Embryonic facial prominence (tissue), 1 donor: ENCODE measurements around the gene PLA2G4F.
"Not testable (repeated sequence)": the region's sequence is repeated elsewhere in the genome, so short reads cannot be mapped to it uniquely, and the experiment has no call there.

Experiments
- DNase-seq: peaks from one replicate; pipeline ENCODE4 v3.0.0-alpha.2; 2016; ENCODE audit errors: extremely low spot score

Gene PLA2G4F

GRCh38 chr15:42100021-42100800 is 56.2 kb downstream of the PLA2G4F start:
- DNase-seq, result no peak

DNA sequence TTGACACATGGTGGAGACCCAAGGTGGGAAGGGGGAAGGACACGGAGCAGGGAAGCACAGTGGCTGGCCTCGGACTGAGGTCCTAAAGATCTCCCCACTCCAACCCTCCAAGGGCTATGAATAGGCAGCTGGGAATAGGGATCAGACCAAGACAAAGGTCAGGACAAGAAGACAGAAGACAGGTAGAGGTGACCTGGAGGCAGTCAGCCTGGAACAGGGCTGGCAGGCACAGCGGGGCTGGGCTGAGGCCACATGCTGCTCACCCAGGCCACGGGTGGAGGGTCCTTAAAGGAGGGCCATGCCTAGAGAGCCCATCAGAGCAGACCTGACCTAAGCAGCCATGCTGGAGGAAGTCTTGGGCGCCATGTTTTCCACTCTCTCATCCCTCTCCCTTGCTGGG is 59.4 kb downstream of the PLA2G4F start:
- no peak for DNase-seq

- DNase-seq, result no peak
These were observed 61.9 kb downstream of the PLA2G4F start, which contains the start of gene PLA2G4D for GRCh38 chr15:42094512-42094963. Gene PLA2G4D, minus strand, starts transcription at chr15:42094562. Its CDS starts 103 bp downstream, at chr15:42094459.

DNA sequence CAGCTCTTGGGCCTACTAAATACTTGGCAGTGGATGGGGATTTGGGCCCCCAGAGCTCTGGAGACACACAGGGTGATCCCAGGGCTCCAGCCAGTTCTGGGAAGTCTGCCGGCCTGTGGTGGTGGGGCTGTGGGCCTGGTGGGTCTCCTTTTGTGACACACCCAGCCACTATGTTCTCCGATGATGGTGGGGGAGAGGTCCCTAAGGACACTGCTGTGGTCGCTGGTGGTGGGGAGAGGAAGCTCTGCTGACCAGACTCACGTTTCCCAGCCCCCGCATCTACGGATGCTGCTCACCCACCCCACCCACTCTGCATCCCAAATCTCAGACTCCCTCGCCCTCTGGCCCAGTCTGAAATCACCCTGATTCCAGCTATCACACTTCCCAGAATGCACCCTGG is 62.5 kb downstream of the PLA2G4F start:
- DNase-seq, result no peak

DNA sequence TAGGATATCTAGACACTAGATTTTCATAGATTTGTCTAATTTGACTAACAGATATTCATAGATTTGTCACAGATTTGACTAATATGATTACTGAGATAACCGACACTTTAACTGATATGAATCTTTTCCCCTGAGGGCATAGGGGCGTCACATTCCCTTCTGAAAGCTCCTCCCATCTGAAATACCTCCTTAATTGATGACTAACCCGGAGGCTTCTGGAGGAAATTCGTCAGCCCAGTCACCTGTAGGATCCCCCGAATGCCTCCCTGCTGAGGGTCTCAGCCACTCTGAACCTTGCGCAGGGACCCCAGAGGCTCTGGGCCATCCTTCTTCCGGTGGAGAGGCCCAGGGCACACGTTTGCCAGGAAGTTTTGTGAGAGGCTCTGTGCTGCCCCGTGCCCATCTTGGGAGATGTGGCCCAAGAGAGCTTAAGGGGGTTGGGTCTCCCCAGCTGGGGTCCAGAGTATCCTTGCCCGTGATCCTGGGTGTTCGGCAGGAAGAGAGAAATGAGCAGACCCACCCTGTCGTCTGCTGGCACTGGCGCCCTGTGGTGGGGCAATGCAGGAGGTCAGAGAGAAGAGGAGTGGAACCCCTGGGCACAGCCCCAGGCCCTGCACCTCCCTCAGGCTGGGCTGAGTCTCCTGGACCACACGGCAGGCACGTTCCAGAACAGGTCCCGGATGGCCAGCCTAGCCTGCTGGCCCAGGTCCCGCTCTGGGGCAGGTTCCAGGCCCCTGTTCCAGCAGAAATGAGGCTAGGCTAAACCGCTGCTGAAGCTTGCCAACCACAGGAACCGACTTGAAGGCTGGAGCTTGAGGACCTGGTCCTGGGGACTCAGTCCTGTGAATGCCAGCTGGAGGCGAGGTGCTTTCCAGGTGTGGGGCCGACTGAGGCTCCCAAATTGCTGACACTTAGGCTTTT is 63.8 kb downstream of the PLA2G4F start:
- no peak for DNase-seq

DNA sequence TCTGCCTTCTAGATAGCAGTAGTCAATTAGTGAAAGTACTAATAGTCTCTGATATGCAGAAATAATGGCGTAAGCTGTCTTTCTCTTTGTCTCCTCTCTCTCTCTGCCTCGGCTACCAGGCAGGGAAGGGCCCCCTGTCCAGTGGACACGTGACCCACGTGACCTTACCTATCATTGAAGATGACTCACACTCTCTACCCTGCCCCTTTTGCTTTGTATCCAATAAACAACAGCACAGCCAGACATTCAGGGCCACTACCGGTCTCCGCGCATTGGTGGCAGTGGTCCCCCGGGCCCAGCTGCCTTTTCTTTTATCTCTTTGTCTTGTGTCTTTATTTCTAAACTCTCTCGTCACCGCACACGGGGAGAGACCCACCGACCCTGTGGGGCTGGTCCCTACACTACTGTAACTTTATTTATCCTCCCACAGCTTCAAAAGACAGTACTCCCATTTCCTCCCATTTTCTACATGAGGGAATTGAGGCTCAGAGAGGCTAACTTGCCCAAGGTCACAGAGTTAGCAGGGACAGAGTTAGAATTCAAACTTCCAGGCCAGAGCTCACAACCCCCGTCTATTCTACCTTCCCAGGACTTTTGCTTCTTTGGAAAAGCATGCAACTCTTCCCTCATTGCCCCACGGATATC is 64.6 kb downstream of the PLA2G4F start:
- not testable (repeated sequence) for DNase-seq

GRCh38 chr15:42090781-42091180 is 65.7 kb downstream of the PLA2G4F start:
- DNase-seq, result no peak

- no peak for DNase-seq
These were observed 66.1 kb downstream of the PLA2G4F start for GRCh38 chr15:42090370-42090769.

DNA sequence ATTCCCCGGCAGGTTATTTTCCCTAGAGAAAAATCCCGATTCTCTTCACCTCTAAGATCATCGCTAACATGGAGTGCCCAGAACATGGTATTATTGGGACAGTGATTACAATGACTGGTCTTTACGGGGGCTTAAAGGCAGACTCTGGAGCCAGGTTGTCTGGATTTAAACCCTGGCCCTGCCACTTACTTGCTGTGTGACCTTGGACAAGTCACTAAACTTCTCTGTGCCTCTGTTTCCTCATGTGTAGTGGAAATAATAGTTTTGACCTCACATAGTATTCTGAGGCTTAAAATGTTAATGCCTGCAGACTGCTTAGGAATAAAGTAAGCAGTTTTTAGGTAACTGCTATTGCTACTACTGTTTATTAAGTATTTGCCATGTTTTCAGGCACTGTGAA is 66.5 kb downstream of the PLA2G4F start:
- no peak for DNase-seq
